Measurements from ENCODE around the gene ASRGL1.

The ASRGL1 gene

DNA sequence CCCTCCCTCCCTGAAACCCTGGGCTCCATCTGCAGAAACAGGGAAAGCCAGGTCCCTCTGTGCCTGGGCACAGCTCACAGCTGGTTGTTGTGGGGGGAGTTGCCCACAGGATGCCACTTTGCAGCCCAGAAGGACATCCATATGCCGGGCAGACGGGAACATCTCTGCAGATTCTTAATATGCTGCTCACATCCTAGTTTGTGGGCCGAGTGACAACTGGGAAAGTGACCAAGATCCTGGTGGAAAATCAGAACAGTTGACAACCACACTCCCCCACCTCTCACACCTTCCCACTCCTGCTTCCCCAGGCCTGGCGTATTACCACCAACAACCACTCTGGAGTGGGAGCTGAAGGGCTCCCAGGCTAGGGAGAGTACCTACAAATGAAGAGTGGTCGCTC is 74.3 kb downstream of the ASRGL1 start:
- DNase-seq: peak in 42 of 58 donors; percentile 9 to 80 (median 36)

DNA sequence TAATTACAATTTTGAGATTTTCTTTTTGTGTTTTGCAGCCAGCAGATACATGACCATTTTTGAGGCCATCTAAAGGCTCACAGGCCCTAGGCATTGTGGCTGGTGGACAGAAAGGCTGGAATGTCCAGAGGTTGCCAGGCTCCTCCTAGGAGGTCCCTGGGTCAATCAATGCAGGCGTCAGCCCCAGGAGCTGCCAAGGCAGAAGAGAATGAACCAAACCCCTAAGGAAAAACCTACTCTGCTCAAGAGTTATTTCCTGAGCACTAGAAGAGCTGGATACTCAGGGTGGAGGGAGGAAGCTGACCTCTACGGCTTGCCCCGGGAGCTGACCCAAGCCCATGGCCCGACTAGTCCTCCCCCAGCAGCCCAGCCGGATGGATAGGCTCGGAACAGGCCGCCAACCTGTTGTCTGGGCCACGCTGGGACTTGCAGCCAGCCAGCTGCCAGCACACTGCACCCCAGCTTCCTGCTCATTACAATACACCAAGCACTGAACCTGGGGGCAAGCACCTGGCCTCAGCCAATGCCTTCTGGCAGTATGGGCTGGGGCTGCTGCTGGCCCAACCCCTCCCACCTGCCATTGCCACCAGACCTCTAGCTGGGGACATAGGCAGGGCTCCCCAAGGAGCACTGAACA is 75.9 kb downstream of the ASRGL1 start:
- DNase-seq: no peak

DNA sequence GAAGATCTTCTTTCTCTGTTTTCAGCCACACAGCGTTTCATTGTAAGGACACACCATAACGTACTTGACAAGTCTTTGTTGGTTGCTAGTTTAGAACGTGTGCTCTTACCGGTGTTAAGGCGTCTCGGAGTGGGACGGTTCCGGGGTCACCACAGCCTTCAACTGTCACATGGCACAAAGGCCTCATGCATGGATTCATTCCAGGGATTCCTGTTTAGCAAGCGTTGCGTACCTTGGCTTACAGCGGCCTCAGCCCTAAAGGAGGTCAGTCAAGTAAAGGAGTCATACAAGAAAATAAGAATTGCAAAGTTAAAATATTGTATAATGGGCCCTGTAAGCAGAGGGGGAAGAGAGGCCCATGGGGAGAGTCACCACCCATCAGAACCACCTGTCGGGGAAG is 79.3 kb downstream of the ASRGL1 start:
- no peak for DNase-seq

DNA sequence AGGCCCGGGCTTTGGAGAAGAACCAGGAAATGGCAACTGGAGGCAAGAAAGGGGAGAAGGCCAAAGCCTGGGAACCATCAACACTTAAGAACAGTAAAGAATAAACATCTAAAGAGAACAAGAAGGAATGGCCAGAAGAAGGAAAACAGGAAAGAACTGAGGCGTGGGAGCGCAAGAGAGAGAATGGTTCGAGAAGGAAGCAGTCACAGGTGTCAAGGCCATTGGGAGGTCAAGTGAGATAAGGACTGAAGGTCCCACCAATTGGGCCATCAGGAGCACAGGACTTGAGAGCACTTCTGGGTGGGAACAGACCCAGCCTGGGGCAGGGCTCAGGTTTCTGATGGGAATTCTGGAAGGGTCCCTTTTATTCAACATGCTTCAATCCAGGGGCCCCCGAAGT is 80.9 kb downstream of the ASRGL1 start:
- DNase-seq: no peak

DNA sequence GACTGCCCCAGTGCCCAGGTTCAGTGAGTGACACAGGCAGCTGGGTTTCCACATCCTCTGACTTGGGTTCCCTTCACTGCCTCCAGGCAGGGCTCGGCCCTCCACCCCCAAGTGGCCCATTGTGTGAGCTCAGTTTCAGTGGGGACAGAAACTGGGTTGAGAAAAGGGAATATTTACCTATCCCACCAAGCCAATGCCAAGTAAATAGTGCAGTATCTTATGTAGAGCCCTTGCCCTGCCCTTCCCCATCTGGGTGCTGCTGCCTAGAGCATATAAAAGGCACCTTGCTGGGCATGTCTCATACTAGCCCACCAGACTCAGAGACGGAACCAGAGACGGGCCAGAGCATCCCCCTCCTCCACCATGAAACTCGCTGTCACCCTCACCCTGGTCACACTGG is 81.5 kb downstream of the ASRGL1 start, which contains the start of gene SCGB1A1:
TSS of gene SCGB1A1 (plus strand) at position 301 of the 400 bp plus-strand sequence. CDS start at position 364, 63 bp downstream.
- DNase-seq: no peak

DNA sequence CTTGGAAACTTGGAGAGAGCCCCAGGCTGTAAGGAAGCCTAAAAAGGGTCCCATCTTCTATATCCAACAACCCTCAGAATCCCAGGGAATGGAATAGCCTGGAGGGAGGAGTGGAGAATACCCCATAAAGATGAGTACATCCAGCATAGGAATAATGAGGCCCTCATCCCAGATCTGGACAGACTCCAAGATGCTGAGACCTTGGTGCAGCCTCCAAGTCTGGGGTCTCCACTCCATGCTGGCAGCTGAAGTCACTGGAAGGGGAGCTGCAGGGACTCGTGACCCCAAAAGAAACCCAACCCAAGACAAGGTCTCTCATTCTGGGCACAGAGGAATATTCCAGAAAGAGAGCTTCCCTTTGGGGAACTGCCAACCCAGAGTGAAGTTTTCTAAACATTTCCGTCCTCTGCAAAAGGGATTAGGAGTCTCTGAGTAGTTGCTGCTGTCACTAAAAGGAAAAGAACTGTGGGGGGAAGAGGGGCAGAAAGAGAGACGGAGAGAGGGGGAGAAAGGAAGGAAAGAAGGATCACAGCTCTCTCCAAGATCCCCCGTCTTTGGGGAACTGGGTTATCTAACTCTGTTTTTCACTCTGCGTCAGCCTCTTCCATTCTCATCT is 82.2 kb downstream of the ASRGL1 start:
- no peak for DNase-seq

DNA sequence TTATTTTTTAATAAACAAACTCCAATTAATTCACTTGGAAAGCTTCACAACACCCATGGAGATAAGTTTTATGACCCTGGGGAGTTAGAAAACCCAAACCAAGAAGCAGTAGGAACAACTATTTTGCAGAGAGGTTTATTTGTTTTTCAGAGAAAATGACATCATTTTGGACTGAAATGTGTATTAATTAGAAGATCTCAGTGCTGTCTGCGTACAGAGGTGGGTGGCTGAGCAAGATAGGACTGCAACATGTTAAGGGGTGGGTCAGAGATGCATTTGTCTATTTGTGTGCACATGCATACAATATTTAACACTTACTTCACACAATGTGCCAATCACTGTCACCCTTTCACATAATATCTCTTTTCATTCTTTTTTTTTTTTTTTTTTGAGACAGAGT is 82.7 kb downstream of the ASRGL1 start:
- DNase-seq: no peak

DNA sequence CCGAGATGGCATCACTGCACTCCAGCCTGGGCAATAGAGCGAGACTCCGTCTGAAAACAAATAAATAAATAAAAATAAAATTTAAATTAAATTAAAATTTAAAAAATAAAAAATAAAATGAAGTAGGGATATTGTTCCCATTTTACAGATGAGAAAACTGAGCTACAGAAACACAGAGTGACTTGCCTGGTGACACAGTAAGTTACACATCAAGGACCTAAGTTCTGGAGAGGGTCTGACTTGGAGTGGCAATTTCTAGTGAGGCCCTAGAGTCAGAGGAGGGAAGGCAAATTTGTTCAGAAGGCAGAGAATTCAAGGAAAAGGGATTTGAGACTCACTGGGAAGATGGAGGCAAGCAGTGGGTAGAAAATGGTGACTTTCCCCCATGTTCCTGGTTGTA is 83.6 kb downstream of the ASRGL1 start:
- DNase-seq: no peak

DNA sequence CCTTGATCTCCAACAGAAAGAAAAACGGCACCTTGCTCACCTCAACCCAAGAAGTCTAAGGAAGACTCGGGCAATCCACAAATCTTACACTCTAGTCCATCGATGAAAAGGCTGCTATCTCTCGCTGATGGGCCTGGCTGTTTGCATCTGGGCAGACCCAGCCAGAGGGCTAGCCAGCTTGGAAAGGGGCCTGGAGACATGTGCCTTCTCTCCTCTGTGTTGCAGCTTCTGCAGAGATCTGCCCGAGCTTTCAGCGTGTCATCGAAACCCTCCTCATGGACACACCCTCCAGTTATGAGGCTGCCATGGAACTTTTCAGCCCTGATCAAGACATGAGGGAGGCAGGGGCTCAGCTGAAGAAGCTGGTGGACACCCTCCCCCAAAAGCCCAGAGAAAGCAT is 84.7 kb downstream of the ASRGL1 start:
- DNase-seq: no peak

DNA sequence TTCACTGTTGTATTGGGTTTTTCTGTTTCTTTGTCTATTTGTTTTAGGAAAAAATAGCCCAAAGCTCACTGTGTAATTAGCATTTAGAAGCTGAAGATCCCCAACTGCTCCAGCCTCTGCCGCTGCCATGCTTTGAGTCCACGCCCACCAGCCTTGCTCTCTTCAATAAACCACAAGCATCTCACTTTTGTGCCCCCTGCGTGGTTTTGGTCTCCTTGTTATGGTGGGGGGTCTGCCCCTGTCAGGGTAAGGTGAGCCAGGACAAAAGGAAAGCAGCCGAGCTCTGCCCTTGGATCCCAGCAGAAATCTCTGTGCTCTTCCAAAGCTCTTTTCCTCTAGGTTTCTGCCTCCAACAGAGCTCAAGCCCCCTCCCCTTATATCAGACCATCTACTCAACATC is 85.8 kb downstream of the ASRGL1 start:
- DNase-seq: no peak

DNA sequence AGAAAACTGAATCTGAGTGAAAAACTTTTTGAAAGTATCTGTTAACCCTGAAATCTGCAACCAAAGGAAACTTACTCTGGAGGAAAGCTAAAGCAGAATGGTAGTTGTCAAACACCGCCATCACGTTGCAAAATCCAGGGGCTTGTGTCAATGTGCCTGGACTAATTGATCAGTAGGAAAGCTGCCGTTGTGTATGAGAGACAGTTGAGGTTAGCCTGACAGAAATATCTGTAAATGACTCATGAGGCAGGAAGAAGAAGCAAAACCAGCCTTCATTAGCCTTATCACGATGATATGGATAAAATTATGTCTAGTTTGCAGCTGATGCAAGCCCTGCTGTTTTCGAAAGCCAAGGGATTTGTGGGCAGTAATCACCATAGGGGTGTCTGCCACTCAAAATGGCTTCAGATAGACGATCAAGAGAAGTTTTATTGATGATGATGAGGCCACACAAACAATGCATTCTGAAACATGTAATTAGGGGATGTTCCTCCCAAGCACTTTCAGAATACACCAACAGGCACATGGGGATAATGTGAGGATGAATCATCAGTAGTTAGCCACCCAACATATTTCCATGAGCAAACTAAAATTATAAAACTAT is 90.5 kb downstream of the ASRGL1 start:
- DNase-seq: no peak

DNA sequence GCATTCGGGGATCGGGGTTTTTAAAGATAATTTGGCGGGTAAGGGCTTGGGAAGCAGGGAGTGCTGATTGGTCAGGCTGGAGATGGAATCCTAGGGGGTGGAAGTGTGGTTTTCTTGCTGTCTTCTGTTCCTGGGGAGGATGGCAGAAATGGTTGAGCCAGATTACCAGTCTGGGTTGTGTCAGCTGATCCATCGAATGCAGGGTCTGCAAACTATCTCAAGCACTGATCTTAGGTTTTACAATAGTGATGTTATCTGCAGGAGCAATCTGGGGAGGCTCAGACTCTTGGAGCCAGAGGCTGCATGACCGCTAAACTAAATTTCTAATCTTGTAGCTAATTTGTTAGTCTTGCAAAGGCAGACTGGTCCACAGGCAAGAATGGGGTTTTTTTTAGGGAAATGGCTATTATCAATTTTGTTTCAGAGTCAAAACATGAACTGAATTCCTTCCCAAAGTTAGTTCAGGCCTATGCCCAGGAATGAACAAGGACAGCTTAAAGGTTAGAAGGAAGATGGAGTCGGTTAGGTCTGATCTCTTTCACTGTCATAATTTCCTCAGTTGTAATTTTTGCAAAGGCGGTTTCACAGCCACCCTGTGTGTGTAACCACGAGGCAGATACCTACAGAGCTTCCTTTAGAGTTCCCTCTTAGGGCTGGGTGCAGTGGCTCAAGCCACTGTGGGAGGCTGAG is 91.8 kb downstream of the ASRGL1 start:
- DNase-seq: no peak

DNA sequence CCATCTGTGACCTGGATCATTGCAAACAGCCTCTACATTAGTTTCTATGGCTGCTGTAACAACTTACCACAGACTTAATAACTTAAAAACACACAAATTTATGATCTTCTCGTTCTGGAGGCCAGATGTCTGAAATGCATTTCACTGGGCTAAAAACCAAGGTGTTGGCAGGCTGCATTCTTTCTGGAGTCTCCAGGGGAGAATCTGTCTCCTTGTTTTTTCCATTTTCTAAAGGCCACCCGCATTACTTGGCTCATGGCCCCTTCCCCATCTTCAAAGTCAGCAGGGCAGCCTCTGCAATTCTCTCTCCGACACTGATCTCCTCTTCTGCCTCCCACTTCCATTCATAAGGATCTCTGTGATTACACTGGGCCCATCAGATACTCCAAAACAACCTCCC is 93.2 kb downstream of the ASRGL1 start:
- no peak for DNase-seq

DNA sequence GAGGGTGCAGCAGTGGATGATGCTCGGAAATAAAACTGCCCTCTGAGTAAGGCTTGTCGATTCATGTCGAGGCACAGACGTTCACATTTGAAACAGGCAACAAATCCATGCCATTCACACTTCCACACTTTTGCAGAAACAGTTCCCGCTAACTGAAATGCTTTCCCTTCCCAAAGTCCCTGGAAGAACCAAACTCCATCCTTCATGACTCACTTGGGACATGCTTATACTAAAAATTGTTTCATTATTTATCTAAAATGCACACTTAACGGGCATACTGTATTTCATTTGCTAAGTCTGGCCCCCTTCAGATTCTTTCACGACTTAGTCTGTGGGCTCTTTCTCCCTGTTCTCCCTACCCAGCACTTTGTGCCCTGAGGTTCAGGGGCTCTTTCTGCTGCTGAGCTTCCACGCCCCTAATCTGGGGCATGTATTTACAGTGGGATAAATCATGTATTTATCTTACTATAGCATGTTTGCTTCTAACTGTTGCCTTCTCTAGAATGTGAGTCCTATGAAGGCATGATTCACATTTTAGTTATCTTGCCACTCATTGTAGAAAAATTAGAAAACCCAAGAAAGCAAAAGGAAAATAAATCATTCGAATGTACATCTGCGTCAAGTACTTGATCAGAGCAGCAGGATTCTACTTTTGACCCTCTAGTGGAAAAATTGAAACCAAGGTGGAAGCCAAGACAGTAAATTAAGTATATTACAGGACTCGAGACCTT is 94.1 kb downstream of the ASRGL1 start:
- DNase-seq: no peak

DNA sequence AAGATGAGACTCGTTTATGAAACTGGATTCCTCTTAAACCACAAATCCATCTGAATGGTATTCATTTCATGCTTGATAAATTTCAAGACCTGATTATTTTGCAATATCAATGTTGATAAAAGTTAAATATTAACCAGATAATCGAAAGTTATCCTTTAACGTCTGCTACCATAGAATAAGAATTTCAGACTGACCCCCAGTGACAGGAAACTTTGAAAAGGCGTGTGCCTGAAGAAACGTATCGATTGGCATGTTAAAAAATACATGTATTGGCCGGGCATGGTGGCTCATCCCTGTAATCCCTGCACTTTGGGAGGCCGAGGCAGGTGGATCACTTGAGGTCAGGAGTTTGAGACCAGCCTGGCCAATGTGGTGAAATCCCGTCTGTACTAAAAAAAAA is 95.4 kb downstream of the ASRGL1 start:
- DNase-seq: no peak

DNA sequence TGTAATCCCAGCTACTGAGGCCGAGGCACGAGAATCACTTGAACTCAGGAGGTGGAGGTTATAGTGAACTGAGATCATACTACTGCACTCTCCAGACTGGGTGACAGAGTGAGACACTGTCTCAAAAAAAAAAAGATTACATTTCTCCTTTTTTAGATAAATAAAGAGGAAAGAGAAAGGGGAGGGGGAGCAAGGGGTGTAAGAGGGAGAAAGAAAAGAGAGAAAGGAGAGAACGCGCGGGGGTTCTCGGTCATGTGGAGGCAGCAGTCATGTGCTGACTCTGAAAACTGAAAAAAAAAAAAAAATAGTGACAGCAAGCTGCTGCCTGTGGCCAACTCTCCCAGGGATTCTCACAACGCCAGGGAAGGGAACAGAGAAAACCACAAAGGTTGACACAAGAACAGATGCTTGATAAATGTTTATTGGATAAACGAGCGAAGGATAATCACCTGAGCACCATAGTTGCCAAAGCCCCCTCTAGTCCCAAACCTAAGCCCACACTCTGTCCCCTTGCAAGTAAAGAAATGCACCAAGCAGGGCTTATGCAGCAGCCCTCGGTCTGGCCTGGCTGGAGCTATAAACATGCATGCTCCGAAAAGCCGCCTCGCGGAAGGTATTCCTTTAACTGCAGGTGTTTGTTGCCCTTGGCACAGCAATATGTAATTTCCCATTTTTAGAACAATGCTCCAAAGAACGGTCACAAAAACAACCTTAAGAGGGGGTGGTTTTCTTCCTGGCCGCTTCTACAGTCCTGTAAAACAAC is 96.1 kb downstream of the ASRGL1 start:
- DNase-seq: peak in 1 of 58 donors; percentile 41

DNA sequence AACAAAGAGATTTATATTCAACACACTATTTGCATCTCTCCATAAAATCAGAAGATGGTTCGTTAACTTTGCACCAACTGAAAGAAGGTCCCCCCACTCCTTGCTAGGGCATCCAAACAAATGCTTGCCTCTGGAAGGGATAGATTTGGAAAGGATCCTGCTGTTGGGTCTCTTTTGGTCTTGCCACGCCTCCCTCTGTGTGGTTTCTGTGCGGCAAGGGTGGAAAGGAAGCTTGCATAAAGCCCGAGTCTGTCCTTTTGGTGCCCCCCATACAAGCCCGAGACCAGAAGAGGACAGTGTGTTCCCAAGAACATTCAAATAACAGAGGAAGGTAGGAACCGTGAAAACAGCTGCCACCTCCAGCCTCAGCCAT is 96.6 kb downstream of the ASRGL1 start:
- DNase-seq: peak in 1 of 58 donors; percentile 20

DNA sequence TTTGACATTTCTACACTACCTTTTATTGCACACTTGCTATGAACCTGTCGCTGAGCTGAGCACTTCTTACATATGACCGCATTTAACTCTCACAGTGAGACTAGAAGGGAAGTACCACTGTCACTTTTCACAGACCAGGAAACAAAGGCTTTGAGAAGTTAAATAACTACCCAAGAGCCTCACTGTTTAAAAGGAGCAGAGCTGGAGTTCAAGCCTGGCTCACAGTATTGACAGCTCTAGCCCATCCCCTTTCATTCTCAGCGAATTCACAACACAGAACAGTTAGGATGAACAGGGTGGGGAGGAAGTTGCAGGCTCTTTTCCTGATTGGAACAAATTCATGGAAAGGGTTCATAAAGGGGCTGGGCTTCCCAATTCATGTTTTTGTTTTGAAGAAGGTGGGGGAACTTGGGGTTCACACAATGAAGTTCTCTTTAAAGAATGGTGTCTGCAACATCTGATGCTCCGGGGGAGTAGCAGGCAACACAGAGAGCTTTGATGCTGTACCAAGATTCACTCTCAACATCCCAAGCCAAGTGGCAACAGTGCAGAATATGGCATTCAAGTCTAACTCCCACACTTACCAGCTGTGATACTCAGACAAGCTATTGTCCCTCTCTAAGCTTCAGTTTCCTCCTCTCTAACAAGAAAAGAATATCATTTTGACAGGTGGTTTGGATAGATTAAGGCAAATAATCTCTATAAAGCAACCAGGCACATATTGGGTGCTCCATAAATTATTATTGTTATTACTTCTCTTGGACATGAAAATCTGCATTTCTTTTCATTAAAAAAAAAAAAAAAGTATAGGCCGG is 98.8 kb downstream of the ASRGL1 start:
- peak in 29 of 58 donors; percentile 3 to 75 (median 33) for DNase-seq

DNA sequence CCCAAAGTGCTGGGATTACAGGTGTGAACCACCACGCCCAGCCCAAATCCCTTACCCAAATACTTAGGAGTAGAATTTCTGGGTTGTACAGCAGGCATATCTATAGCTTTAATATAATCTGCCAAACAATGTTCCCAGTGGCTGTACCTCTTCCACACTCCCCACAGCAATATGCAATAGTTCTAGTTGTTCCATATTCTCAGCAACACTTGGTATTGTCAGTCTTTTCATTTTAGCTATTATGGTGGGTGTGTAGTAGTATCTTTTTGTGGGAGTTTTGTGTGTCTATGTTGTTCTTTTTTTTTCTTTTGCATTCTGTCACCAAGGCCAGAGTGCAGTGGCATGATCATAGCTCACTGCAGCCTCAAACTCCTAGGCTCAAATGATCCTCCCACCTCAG is 100.4 kb downstream of the ASRGL1 start:
- no peak for DNase-seq

DNA sequence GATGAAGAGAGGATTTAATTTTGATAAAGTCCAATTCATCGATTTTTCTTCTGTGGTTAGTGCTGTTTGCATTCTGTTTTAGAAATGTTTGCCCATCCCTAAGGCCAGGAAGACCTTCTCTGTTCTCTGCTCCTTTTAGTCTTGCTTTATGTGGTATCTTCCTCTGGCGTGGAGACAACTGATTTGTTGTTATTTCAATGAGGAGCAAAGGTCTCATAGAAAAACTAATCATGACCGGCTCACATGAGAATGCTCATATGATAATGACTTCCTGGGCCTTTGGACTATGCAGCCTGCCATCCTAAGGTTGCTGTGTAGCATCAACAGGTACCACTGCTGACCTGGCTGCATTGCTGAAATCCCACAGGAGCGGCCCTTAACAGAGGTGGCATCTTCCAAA is 101.4 kb downstream of the ASRGL1 start:
- DNase-seq: no peak

Data from anterior cingulate cortex (tissue), 58 donors.